ENCODE results near the gene PCDH9. TPM values are rescaled to one million over a fixed set of nuclear protein-coding genes. Genes with fewer than 3 reads are reported as not detected.

The PCDH9 gene
- total RNA-seq, 1 experiment from 2014 or later = 5.8 TPM

DNA sequence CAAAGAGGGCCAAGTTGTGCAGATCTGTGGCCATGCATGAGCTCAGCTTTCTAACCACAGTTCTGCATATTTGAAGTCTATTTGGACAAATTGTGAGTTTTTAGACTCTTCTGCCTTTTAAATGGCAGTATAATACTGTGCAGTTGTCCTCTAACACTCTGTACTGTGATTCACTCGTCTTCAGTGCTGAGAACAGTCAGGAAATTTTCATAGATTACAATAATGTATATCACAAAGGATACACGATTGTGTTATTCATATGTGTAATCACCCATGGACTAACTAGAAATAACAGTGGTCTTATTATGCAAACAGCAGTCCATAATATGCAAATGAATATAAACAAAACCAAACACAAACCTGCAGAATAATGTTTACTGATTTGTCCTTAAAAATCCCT lies 259.1 kb downstream of the PCDH9 start:
- intact Hi-C loops (cut with micrococcal nuclease; ENCODE audit: unreplicated experiment) = no loop called here
- no peaks in the 10 kb centered on the region for H3K4me1 ChIP-seq (ENCODE audit: insufficient read depth, low read length, poor library complexity, severe bottlenecking)
- no TSS peak for BruUV-seq (replicated peaks)
- no peak overlapping the region for H3K4me3 ChIP-seq (ENCODE audit: low read depth, low read length, poor library complexity, severe bottlenecking)
- TF ChIP-seq EZH2 (IDR thresholded peaks at IDR 0.05; ENCODE audit: borderline replicate concordance, low read depth, low read length, poor library complexity, severe bottlenecking) = no peak
- TF ChIP-seq, protein P1, sequence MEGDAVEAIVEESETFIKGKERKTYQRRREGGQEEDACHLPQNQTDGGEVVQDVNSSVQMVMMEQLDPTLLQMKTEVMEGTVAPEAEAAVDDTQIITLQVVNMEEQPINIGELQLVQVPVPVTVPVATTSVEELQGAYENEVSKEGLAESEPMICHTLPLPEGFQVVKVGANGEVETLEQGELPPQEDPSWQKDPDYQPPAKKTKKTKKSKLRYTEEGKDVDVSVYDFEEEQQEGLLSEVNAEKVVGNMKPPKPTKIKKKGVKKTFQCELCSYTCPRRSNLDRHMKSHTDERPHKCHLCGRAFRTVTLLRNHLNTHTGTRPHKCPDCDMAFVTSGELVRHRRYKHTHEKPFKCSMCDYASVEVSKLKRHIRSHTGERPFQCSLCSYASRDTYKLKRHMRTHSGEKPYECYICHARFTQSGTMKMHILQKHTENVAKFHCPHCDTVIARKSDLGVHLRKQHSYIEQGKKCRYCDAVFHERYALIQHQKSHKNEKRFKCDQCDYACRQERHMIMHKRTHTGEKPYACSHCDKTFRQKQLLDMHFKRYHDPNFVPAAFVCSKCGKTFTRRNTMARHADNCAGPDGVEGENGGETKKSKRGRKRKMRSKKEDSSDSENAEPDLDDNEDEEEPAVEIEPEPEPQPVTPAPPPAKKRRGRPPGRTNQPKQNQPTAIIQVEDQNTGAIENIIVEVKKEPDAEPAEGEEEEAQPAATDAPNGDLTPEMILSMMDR (conservative IDR thresholded peaks at IDR 0.05; ENCODE audit: low read depth, low read length) = no peak
- H3K27ac ChIP-seq (ENCODE audit: low read depth, low read length, poor library complexity, severe bottlenecking) = no peak overlapping the region
- peaks cover 11% of the 10 kb centered on the region for H3K27me3 ChIP-seq (replicated peaks; ENCODE audit: insufficient read depth, low read depth, low read length, poor library complexity)
- CTCF ChIA-PET = no interaction called here
- no peaks in the 10 kb centered on the region for H3K9me3 ChIP-seq (ENCODE audit: low read depth, low read length, poor library complexity, severe bottlenecking)
- POLR2A ChIA-PET (ENCODE audit: low non-redundant PET) = no interaction called here
- no peaks in the 10 kb centered on the region for H3K36me3 ChIP-seq (ENCODE audit: insufficient read depth, low read length, poor library complexity, severe bottlenecking)
- no peak for DNase-seq (ENCODE audit: low spot score)

DNA sequence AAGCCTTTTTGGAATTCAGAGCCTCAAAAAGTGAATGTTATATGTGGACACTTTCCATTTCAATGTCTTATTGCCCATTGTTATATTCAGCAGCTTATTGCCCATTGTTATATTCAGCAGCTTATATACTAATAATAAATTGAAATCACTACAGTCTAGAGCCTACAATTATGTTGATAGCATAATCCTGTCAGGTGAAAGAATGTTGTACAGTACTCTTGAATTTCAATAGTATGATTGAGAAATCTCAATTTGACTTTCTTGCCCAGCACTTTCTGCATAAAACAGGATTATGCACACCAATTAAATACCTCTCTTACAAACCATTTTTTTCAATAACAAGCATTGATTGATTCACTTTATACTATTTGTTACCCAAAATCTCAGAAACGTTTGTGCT lies 260.8 kb downstream of the PCDH9 start:
- ChIA-PET POLR2A (ENCODE audit: low non-redundant PET) (no interaction called here), CTCF (no interaction called here)
- H3K4me3 ChIP-seq (ENCODE audit: low read depth, low read length, poor library complexity, severe bottlenecking) = no peak overlapping the region
- no peak for TF ChIP-seq EZH2 (IDR thresholded peaks at IDR 0.05; ENCODE audit: borderline replicate concordance, low read depth, low read length, poor library complexity, severe bottlenecking)
- TF ChIP-seq, protein P1 (conservative IDR thresholded peaks at IDR 0.05; ENCODE audit: low read depth, low read length) = no peak
- no peaks in the 10 kb centered on the region for H3K9me3 ChIP-seq (ENCODE audit: low read depth, low read length, poor library complexity, severe bottlenecking)
- H3K4me1 ChIP-seq (ENCODE audit: insufficient read depth, low read length, poor library complexity, severe bottlenecking) = no peaks in the 10 kb centered on the region
- no peak for DNase-seq (ENCODE audit: low spot score)
- no peak overlapping the region for H3K27ac ChIP-seq (ENCODE audit: low read depth, low read length, poor library complexity, severe bottlenecking)
- no peaks in the 10 kb centered on the region for H3K36me3 ChIP-seq (ENCODE audit: insufficient read depth, low read length, poor library complexity, severe bottlenecking)
- BruUV-seq (replicated peaks) = no TSS peak
- no peaks in the 10 kb centered on the region for H3K27me3 ChIP-seq (replicated peaks; ENCODE audit: insufficient read depth, low read depth, low read length, poor library complexity)
- intact Hi-C loops (cut with micrococcal nuclease; ENCODE audit: unreplicated experiment) = no loop called here

DNA sequence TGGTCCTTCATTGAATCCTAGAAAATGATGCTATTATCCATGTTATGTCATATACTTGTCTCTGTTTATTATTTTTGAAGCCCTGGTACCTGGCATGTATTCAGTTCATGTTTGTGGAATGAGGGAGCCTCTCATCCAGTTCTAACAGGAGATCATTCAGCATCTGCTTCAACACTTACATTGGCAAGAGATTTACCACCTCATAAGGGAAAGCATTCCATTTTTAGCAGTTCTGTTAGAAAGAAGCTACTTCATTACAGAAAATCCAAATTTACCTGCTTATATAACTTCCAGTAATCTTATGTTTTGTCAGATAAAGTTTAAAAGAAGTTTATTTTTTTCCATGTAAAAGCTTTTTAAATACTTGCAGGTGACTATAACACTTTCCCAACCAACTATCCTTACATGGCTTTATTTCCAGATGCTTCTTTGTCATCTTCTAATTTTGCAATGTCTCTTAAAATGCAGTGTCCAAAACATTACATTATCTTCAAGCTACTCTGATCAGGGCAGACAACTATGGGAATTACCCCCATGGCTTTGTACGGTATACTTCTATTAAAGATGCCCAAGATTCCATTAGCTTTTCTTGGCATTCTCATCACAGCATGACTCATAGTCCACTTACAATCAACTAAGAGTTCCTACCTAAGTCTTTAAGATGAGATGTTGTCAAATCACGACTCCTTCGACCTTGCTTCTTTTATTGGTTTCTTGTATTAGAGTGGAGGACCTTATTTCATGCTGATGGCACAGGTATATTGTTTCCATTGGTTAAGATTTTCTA lies 262.1 kb downstream of the PCDH9 start:
- no TSS peak for BruUV-seq (replicated peaks)
- TF ChIP-seq EZH2 (IDR thresholded peaks at IDR 0.05; ENCODE audit: borderline replicate concordance, low read depth, low read length, poor library complexity, severe bottlenecking) = no peak
- TF ChIP-seq, protein P1 (conservative IDR thresholded peaks at IDR 0.05; ENCODE audit: low read depth, low read length) = no peak
- DNase-seq (ENCODE audit: low spot score) = no peak
- Histone ChIP-seq H3K4me3 (ENCODE audit: low read depth, low read length, poor library complexity, severe bottlenecking) (no peak overlapping the region), H3K27ac (ENCODE audit: low read depth, low read length, poor library complexity, severe bottlenecking) (no peak overlapping the region), H3K27me3 (replicated peaks; ENCODE audit: insufficient read depth, low read depth, low read length, poor library complexity) (no peaks in the 10 kb centered on the region), H3K36me3 (ENCODE audit: insufficient read depth, low read length, poor library complexity, severe bottlenecking) (no peaks in the 10 kb centered on the region), H3K9me3 (ENCODE audit: low read depth, low read length, poor library complexity, severe bottlenecking) (no peaks in the 10 kb centered on the region), H3K4me1 (ENCODE audit: insufficient read depth, low read length, poor library complexity, severe bottlenecking) (no peaks in the 10 kb centered on the region)
- POLR2A ChIA-PET (ENCODE audit: low non-redundant PET) = no interaction called here
- intact Hi-C loops (cut with micrococcal nuclease; ENCODE audit: unreplicated experiment) = no loop called here
- CTCF ChIA-PET = no interaction called here

Measured in A673 (cell line).